GM12891 (cell line): ENCODE data around the gene CHURC1.

Experiments used
- POLR2A ChIP-seq: IDR thresholded peaks from 2 replicates; pipeline ENCODE4 v1.6.1; 2011; ENCODE audit warnings: low read depth, low read length, control low read depth
- POLR2AphosphoS5 ChIP-seq: IDR thresholded peaks from 2 replicates; pipeline ENCODE4 v1.6.1; 2011; ENCODE audit warnings: low read depth, low read length, control low read depth
- TAF1 ChIP-seq: IDR thresholded peaks from 2 replicates; pipeline ENCODE4 v1.6.1; 2011; ENCODE audit warnings: low read depth, low read length, control low read depth

DNA sequence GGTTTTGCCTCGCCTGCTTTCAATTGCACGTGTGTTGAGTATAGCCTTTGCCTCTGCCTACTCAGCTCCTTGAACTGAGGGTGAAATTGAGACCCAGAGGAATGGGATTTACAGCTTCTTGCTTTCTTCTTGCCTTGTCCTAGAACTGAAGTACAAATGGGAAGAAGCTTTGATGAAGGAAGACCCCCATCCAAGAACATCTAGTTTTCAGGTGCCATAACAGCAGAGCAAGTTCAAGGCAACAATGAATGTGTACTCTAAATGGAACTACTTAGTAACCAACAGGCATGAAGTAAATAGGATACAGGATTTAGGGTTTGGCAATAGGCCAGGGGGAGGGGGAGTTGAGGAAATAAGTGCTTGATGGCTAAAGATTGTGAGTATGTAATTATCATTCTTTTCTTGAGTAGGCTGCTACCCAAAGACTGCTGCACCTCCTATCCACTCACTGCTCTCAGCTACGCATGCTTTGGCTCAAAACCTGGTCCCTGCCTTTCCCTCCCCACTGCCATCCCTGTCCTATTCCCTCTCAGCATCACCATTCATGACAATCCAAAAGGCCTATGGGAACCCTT lies 26.2 kb downstream of the CHURC1 start:
- TF ChIP-seq POLR2A (no peak), POLR2AphosphoS5 (no peak), TAF1 (no peak)
